GM19193 (cell line): ENCODE measurements around the gene TMBIM4.

Experiments
- POLR2A ChIP-seq: IDR thresholded peaks from 4 replicates; pipeline ENCODE4 v1.6.1; 2011; ENCODE audit not compliant: insufficient read depth, insufficient read length; ENCODE audit errors: extremely low read depth

The TMBIM4 gene

GRCh38 chr12:66087365-66087943, 82.3 kb downstream of the TMBIM4 start:
- no peak for TF ChIP-seq POLR2A

GRCh38 chr12:66085998-66086397, 83.8 kb downstream of the TMBIM4 start:
- no peak for TF ChIP-seq POLR2A
